Mammary epithelial cell (primary cell): Measurements from ENCODE around the gene BICDL2.

ENCODE experiments used
- EZH2 ChIP-seq: IDR thresholded peaks from 2 replicates; pipeline ENCODE4 v1.6.1; 2012; ENCODE audit warnings: low read length, inconsistent platforms, borderline replicate concordance
- TF ChIP-seq, protein P1 (sequence below), 2 donors: IDR thresholded peaks in 1 of 2; conservative IDR thresholded peaks in 1 of 2; 2 replicates each; pipeline ENCODE4 v1.5.1; 2011 to 2012; ENCODE audit warnings: inconsistent platforms in 2 of 2, low read length in 2 of 2, mild to moderate bottlenecking in 2 of 2, control low read depth in 1 of 2, low read depth in 1 of 2; ENCODE audit not compliant: insufficient read depth in 1 of 2; ENCODE audit errors: extremely low read depth in 1 of 2

GRCh38 chr16:3032624-3033023 is 4.1 kb downstream of the BICDL2 start:
- TF ChIP-seq, protein P1, sequence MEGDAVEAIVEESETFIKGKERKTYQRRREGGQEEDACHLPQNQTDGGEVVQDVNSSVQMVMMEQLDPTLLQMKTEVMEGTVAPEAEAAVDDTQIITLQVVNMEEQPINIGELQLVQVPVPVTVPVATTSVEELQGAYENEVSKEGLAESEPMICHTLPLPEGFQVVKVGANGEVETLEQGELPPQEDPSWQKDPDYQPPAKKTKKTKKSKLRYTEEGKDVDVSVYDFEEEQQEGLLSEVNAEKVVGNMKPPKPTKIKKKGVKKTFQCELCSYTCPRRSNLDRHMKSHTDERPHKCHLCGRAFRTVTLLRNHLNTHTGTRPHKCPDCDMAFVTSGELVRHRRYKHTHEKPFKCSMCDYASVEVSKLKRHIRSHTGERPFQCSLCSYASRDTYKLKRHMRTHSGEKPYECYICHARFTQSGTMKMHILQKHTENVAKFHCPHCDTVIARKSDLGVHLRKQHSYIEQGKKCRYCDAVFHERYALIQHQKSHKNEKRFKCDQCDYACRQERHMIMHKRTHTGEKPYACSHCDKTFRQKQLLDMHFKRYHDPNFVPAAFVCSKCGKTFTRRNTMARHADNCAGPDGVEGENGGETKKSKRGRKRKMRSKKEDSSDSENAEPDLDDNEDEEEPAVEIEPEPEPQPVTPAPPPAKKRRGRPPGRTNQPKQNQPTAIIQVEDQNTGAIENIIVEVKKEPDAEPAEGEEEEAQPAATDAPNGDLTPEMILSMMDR (conservative IDR thresholded peaks at IDR 0.05 in 1 of 2, IDR thresholded peaks at IDR 0.05 in 1 of 2; ENCODE audit: extremely low read depth in 1 of 2, insufficient read depth in 1 of 2, low read depth in 1 of 2, low read length in 2 of 2), result no peak
- no peak for TF ChIP-seq EZH2
